K562 (cell line): ENCODE data around the gene ZNF23. TPM values are rescaled to one million over a fixed set of nuclear protein-coding genes. Genes with fewer than 3 reads are reported as not detected.

Source experiments
- CLOCK ChIP-seq: fragments of 250-450 bp; sonication (Bioruptor Pico); IDR thresholded peaks from 2 replicates; pipeline ENCODE4 v1.4.0; 2020; ENCODE audit warnings: mild to moderate bottlenecking, moderate library complexity, borderline replicate concordance
- FOXK2 ChIP-seq, 2 experiments: fragments of 450-650 bp; IDR thresholded peaks in 1 of 2; conservative IDR thresholded peaks in 1 of 2; 2 replicates each; pipeline ENCODE4 v1.6.1; 2016; ENCODE audit warnings: low read depth in 2 of 2, mild to moderate bottlenecking in 1 of 2
- FOXP1 ChIP-seq: sonication (generic); formaldehyde crosslinking; IDR thresholded peaks from 2 replicates; pipeline ENCODE4 v1.8.0; 2022; ENCODE audit warnings: mild to moderate bottlenecking, missing genetic modification reagents
- GABPB2 ChIP-seq: fragments of 250-450 bp; sonication (Bioruptor Pico); conservative IDR thresholded peaks from 2 replicates; pipeline ENCODE4 v1.5.1; 2021; ENCODE audit warnings: mild to moderate bottlenecking
- HNRNPK ChIP-seq: fragments of 200-400 bp; formaldehyde crosslinking; IDR thresholded peaks from one replicate; pipeline ENCODE4 v1.6.1; 2018; ENCODE audit warnings: mild to moderate bottlenecking, low read depth, low read length; ENCODE audit not compliant: poor library complexity, severe bottlenecking
- HOXB6 ChIP-seq: fragments of 250-450 bp; sonication (Bioruptor Pico); IDR thresholded peaks from 2 replicates; pipeline ENCODE4 v1.5.1; 2022; ENCODE audit warnings: mild to moderate bottlenecking, borderline replicate concordance
- LCOR ChIP-seq: sonication (generic); formaldehyde crosslinking; IDR thresholded peaks from 2 replicates; pipeline ENCODE4 v1.8.0; 2022; ENCODE audit warnings: mild to moderate bottlenecking, missing genetic modification reagents
- MEIS2 ChIP-seq: fragments of 450-650 bp; IDR thresholded peaks from 2 replicates; pipeline ENCODE4 v1.6.1; 2014; ENCODE audit warnings: mild to moderate bottlenecking; ENCODE audit not compliant: partially characterized antibody
- MIER1 ChIP-seq: fragments of 450-650 bp; IDR thresholded peaks from 2 replicates; pipeline ENCODE4 v1.6.1; 2016; ENCODE audit warnings: antibody characterized with exemption, mild to moderate bottlenecking, low read depth
- PATZ1 ChIP-seq: fragments of 250-450 bp; sonication (Bioruptor Pico); IDR thresholded peaks from 2 replicates; pipeline ENCODE4 v1.5.0; 2020; ENCODE audit warnings: mild to moderate bottlenecking, borderline replicate concordance
- PHF20 ChIP-seq: fragments of 450-650 bp; IDR thresholded peaks from 2 replicates; pipeline ENCODE4 v1.6.1; 2018; ENCODE audit not compliant: partially characterized antibody
- POLR2B ChIP-seq: fragments of 450-650 bp; IDR thresholded peaks from 2 replicates; pipeline ENCODE4 v1.6.1; 2018; ENCODE audit warnings: low read depth; ENCODE audit not compliant: partially characterized antibody
- RBFOX2 ChIP-seq: fragments of 200-400 bp; formaldehyde crosslinking; IDR thresholded peaks from 2 replicates; pipeline ENCODE4 v1.6.1; 2017; ENCODE audit warnings: low read depth, mild to moderate bottlenecking, low read length, moderate library complexity
- STAG1 ChIP-seq: sonication (generic); formaldehyde crosslinking; IDR thresholded peaks from 2 replicates; pipeline ENCODE4 v1.5.0; 2020; ENCODE audit warnings: missing genetic modification reagents, borderline replicate concordance
- ZFP91 ChIP-seq: sonication (generic); formaldehyde crosslinking; IDR thresholded peaks from 2 replicates; pipeline ENCODE4 v1.8.0; 2022; ENCODE audit warnings: mild to moderate bottlenecking, missing genetic modification reagents
- ZNF3 ChIP-seq: fragments of 250-450 bp; sonication (Bioruptor Pico); IDR thresholded peaks from 2 replicates; pipeline ENCODE4 v1.5.0; 2021; ENCODE audit warnings: mild to moderate bottlenecking, moderate library complexity
- ZNF354B ChIP-seq: fragments of 250-450 bp; sonication (Bioruptor Pico); IDR thresholded peaks from 2 replicates; pipeline ENCODE4 v1.4.0; 2020
- ZNF592 ChIP-seq: fragments of 450-650 bp; IDR thresholded peaks from 2 replicates; pipeline ENCODE4 v1.6.1; 2017; ENCODE audit warnings: antibody characterized with exemption, mild to moderate bottlenecking
- ZNF75A ChIP-seq: fragments of 450-650 bp; formaldehyde crosslinking; IDR thresholded peaks from 2 replicates; pipeline ENCODE4 v1.4.0; 2020; ENCODE audit warnings: mild to moderate bottlenecking
- ZSCAN29 ChIP-seq: fragments of 450-650 bp; IDR thresholded peaks from 2 replicates; pipeline ENCODE4 v1.6.1; 2017
- polyA plus RNA-seq, 8 experiments: library from polyadenylated mRNA; depleted of rRNA in 4 of 8; stranded (reverse) in 5 of 8; unstranded in 3 of 8; fragments of >200 nt; fragmentation: Nextera tagmentation in 2 of 8; fragmentation: Illumina TruSeq in 1 of 8; extraction: Ambion mirVana in 2 of 8; extraction: Trizol in 1 of 8; gene quantifications; 2 replicates each; pipeline versions ENCODE4 v1.2.1 to v1.2.3, GENCODE V29; 2011 to 2014; ENCODE audit warnings: inconsistent platforms in 1 of 8, missing spikeins in 1 of 8
- total RNA-seq, 7 experiments: library from RNA; depleted of rRNA in 6 of 7; stranded (reverse); fragments of >200 nt in 6 of 7; fragmentation: Illumina TruSeq in 2 of 7; extraction: Trizol in 2 of 7; gene quantifications; 2 replicates each; pipeline versions ENCODE4 v1.2.1 to v1.2.3, GENCODE V29; 2011 to 2021; ENCODE audit warnings: low replicate concordance in 1 of 7

Gene ZNF23
- total and polyA plus RNA-seq, 9 of the 15 experiments (the other 6 are each of a cell fraction or from before 2014, with no cell fraction given) = 4.7 to 13.4 (median 11.2) TPM

GRCh38 chr16:71430744-71431143 is 31.3 kb downstream of the ZNF23 start (continued):
- TF ChIP-seq ZNF592 (no peak), PATZ1 (CRISPR knock-in tag) (peak; percentile 59; the same call in 1 of the 2 replicates), MIER1 (no peak), FOXP1 (no peak), LCOR (CRISPR knock-in tag) (no peak), RBFOX2 (no peak), STAG1 (CRISPR knock-in tag) (no peak), PHF20 (no peak), ZNF354B (CRISPR knock-in tag) (no peak), HOXB6 (CRISPR knock-in tag) (no peak), ZFP91 (no peak), ZNF3 (CRISPR knock-in tag) (no peak), ZNF75A (CRISPR knock-in tag) (no peak), FOXK2 (conservative IDR thresholded peaks at IDR 0.05 in 1 of 2, IDR thresholded peaks at IDR 0.05 in 1 of 2; ENCODE audit: low read depth in 2 of 2) (peak; percentile 41 to 55; a peak in 2 of 4 replicates), HNRNPK (no peak), ZSCAN29 (no peak), GABPB2 (CRISPR knock-in tag) (no peak), MEIS2 (peak; percentile 69), POLR2B (no peak), CLOCK (CRISPR knock-in tag) (no peak)
